ELF-1 (cell line): ENCODE results near the gene PSMB10.
"Not testable (repeated sequence)": the region's sequence is repeated elsewhere in the genome, so short reads cannot be mapped to it uniquely, and the experiment has no call there.

Experiments used
- DNase-seq: peaks from one replicate; pipeline ENCODE4 v3.0.0-alpha.2; 2016; ENCODE audit warnings: low read depth, low spot score

PSMB10 gene

GRCh38 chr16:67936124-67936879 lies at the start of gene PSMB10:
Gene PSMB10 (minus strand): TSS chr16:67936850. CDS start chr16:67936749, 101 bp downstream.
- DNase-seq = peak; percentile 55

- DNase-seq = no peak
Observed at GRCh38 chr16:67982011-67982696, 45.5 kb upstream of the PSMB10 start.

GRCh38 chr16:67979955-67980678 lies 43.5 kb upstream of the PSMB10 start, which contains the start of gene DPEP3:
Gene DPEP3 (minus strand): TSS chr16:67980499. CDS start chr16:67980380, 119 bp downstream.
- peak; percentile 77 for DNase-seq

GRCh38 chr16:67977469-67978227 lies 41.0 kb upstream of the PSMB10 start:
- DNase-seq = no peak

GRCh38 chr16:67977005-67977404 lies 40.4 kb upstream of the PSMB10 start:
- no peak for DNase-seq

GRCh38 chr16:67976205-67976604 lies 39.6 kb upstream of the PSMB10 start:
- DNase-seq = no peak

GRCh38 chr16:67975321-67976105 lies 38.9 kb upstream of the PSMB10 start:
- no peak for DNase-seq

GRCh38 chr16:67972285-67972684 lies 35.6 kb upstream of the PSMB10 start:
- DNase-seq = not testable (repeated sequence)

- DNase-seq = no peak
Observed at GRCh38 chr16:67971111-67971510, 34.5 kb upstream of the PSMB10 start.

GRCh38 chr16:67969254-67970039 lies 32.8 kb upstream of the PSMB10 start:
- DNase-seq = no peak

- DNase-seq = peak; percentile 84
Observed at GRCh38 chr16:67968400-67969253, 32.0 kb upstream of the PSMB10 start, which contains the start of gene SLC12A4. Gene SLC12A4 (minus strand): TSS chr16:67968637. CDS start chr16:67968553, 84 bp downstream.

GRCh38 chr16:67967958-67968399 lies 31.3 kb upstream of the PSMB10 start:
- DNase-seq = peak; percentile 49

GRCh38 chr16:67967183-67967957 lies 30.7 kb upstream of the PSMB10 start:
- DNase-seq = no peak

- DNase-seq = peak; percentile 63
Observed at GRCh38 chr16:67966549-67967182, 30.0 kb upstream of the PSMB10 start.

- DNase-seq = peak; percentile 73
Observed at GRCh38 chr16:67965668-67966548, 29.3 kb upstream of the PSMB10 start.

- DNase-seq = no peak
Observed at GRCh38 chr16:67964477-67965131, 28.0 kb upstream of the PSMB10 start.
